Brain microvascular endothelial cell (primary cell): ENCODE measurements around the gene RIC8B.

Experiments
- DNase-seq: peaks from one replicate; pipeline ENCODE4 v3.0.0-alpha.2; 2020
- H3K27ac ChIP-seq: fragments of 250-450 bp; sonication (Bioruptor Pico); 2 replicates; pipeline ENCODE4 v1.5.1; 2020; ENCODE audit warnings: mild to moderate bottlenecking, moderate library complexity
- H3K27me3 ChIP-seq: fragments of 250-450 bp; sonication (Bioruptor Pico); replicated peaks from 2 replicates; pipeline ENCODE4 v1.5.1; 2020; ENCODE audit warnings: mild to moderate bottlenecking
- H3K36me3 ChIP-seq: fragments of 250-450 bp; sonication (Bioruptor Pico); replicated peaks from 2 replicates; pipeline ENCODE4 v1.5.1; 2020; ENCODE audit warnings: mild to moderate bottlenecking
- H3K4me3 ChIP-seq: 2 replicates; pipeline ENCODE4 v1.5.1; 2011; ENCODE audit warnings: low read depth, mild to moderate bottlenecking, control low read depth, low read length, moderate library complexity
- in situ Hi-C: cut with HindIII; loops from 2 replicates; pipeline ENCODE4 v1.10.0; 2017; ENCODE audit warnings: low sequenced_read_pairs, low pct_ligation_motif_present
- TF ChIP-seq, protein P1 (sequence below): IDR thresholded peaks from 2 replicates; pipeline ENCODE4 v1.5.1; 2011; ENCODE audit warnings: low read depth, mild to moderate bottlenecking, moderate library complexity, low read length, control low read depth, inconsistent platforms; ENCODE audit errors: missing control alignments

RIC8B gene

DNA sequence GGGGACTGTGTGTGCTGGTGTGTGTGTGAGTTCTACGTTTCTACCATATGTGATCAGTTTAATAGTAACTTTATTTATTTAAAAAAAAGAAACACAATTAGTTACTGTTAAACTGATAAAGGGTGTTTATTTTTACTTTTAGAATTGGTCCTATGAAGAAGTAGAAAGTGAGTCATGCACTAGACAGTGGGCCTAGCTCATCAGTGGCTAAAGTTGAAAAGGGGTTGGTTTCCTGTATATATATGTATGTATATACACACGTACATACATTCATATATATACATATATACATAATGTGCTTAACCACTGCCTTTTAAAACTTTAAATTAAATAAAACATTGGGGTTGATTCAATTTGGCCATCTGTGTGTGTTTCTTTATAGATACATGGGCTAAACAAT is 112.5 kb downstream of the RIC8B start:
- Histone ChIP-seq H3K27ac (no peak overlapping the region), H3K36me3 (peaks cover 2% of the 10 kb centered on the region), H3K27me3 (no peaks in the 10 kb centered on the region), H3K4me3 (no peak overlapping the region)
- in situ Hi-C loops = no loop called here
- TF ChIP-seq, protein P1, sequence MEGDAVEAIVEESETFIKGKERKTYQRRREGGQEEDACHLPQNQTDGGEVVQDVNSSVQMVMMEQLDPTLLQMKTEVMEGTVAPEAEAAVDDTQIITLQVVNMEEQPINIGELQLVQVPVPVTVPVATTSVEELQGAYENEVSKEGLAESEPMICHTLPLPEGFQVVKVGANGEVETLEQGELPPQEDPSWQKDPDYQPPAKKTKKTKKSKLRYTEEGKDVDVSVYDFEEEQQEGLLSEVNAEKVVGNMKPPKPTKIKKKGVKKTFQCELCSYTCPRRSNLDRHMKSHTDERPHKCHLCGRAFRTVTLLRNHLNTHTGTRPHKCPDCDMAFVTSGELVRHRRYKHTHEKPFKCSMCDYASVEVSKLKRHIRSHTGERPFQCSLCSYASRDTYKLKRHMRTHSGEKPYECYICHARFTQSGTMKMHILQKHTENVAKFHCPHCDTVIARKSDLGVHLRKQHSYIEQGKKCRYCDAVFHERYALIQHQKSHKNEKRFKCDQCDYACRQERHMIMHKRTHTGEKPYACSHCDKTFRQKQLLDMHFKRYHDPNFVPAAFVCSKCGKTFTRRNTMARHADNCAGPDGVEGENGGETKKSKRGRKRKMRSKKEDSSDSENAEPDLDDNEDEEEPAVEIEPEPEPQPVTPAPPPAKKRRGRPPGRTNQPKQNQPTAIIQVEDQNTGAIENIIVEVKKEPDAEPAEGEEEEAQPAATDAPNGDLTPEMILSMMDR = no peak
- no peak for DNase-seq

DNA sequence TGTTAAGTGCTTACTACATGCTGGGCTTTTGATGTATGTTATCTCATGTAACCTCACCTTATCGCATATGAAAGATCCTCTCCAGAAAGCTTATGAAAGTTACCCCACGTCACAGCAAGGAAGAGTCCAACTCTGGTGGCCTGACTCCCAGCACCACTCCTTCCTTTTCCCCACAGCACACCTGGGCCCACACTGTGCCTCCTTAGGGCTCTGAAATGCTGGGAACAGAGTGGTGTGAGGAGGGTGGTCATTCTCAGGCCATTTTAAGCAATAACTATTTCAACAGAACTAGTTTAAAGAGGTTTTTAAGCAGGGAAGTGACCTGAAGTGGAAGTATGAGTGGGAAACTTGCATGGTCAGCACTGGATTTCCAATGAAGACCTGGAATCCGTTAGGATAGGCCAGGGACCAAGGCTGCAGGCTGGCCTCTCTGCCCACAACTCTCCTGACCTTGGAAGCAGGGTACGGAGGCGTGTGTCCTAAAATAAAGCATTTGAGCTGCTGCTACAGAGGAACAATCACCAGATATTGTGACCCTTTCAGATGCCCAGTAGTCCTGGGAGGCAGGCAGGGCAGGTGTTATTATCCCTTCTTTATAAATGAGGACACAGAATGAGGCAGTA is 114.0 kb downstream of the RIC8B start:
- TF ChIP-seq, protein P1 = no peak
- DNase-seq = no peak
- Histone ChIP-seq H3K27me3 (no peaks in the 10 kb centered on the region), H3K27ac (no peak overlapping the region), H3K36me3 (no peaks in the 10 kb centered on the region), H3K4me3 (no peak overlapping the region)
- in situ Hi-C loops = no loop called here

DNA sequence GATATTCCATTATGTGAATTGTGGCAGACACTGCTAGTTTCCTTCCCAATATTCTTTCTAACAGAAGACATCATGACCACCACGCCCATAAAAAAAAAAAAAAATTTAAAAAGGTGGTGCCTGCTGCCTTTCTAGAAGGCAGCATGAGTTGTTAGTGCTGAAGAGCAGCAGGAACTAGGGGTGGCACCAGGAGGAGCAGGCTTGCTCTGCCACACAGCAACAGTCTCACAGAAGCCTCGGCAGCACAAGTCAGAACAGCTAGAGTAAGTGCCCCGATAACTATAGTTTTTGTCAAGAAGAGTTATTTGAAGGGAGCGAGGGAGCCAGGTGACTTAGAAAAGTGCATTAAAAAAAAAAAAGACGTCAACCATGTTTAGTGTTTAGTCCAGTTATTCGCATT is 114.8 kb downstream of the RIC8B start:
- Histone ChIP-seq H3K4me3 (no peak overlapping the region), H3K27ac (no peak overlapping the region), H3K27me3 (no peaks in the 10 kb centered on the region), H3K36me3 (no peaks in the 10 kb centered on the region)
- in situ Hi-C loops = no loop called here
- TF ChIP-seq, protein P1 = no peak
- no peak for DNase-seq

DNA sequence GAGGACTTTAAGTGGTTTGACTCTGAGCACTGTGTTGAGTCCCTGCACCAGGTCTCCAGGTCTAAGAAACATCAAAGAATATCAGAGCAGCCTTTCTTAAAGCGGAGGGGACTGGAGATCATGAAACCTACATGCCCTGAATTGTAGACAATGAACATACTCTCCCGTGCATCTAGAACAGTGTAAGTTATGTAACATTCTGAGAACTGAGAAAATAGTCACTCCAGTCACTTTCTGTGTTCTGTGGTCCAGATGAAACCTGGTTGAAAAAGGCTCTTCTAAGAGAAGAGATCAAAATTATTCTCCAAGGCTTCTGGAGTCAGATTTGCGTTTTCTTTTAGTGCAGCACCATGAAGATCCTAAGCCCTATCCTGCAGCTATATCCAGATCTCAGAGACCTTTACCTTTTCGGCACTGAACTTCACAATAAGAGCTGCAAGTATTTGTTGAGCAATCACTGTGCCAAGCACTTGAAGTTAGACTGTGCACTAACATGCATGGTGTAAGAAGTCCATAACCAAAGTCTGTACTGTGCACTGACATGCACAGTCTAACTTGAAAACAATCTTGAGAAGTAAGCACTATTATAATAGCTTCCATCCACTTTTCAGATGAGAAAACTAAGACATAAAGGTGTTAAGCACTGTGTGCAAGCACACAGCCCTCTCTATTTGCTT is 115.6 kb downstream of the RIC8B start:
- TF ChIP-seq, protein P1 = no peak
- in situ Hi-C loops = no loop called here
- Histone ChIP-seq H3K27me3 (no peaks in the 10 kb centered on the region), H3K4me3 (no peak overlapping the region), H3K27ac (no peak overlapping the region), H3K36me3 (no peaks in the 10 kb centered on the region)
- no peak for DNase-seq

DNA sequence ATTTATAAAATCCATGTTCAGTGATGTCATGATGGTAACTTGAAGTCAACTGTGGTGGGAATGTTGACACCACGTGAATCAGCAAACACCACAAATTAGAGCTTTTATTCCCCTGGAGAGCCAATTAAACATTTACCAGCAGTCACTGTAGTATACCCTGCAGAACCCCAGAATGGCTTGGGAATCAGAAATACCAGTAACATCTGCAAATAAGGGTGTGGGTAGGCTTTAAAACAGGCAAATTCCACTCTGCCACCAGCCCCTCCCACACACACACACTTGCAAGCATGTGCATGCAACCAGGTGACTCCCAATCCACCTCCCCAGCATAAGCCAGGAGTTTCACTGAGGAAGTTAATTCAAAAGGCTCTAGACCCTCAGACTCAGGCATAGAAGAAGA is 117.6 kb downstream of the RIC8B start:
- Histone ChIP-seq H3K36me3 (no peaks in the 10 kb centered on the region), H3K27ac (no peak overlapping the region), H3K4me3 (no peak overlapping the region), H3K27me3 (no peaks in the 10 kb centered on the region)
- TF ChIP-seq, protein P1 = no peak
- in situ Hi-C loops = no loop called here
- no peak for DNase-seq

DNA sequence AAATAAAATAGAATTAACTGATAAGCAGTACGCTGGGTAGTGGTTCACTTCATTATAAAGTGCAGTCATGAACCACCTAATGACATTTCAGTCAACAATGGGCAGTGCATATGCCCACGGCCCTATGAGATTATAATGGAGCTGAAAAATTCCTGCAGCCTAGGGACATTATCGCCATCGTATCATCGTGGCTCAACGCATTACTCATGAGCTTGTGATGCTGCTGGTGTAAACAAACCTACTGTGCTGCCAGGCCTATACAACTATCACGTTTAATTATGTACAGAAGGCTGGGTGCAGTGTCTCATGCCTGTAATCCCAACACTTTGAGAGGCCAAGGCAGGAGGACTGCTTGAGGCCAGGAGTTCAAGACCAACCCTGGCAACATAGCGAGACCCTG is 119.0 kb downstream of the RIC8B start:
- in situ Hi-C loops = no loop called here
- no peaks in the 10 kb centered on the region for H3K27me3 ChIP-seq

More for the DNA sequence above, 119.0 kb downstream of the RIC8B start:
- TF ChIP-seq, protein P1 = no peak
- H3K36me3 ChIP-seq = no peaks in the 10 kb centered on the region
- no peak overlapping the region for H3K4me3 ChIP-seq
- DNase-seq = no peak
- no peak overlapping the region for H3K27ac ChIP-seq
